Uterus (tissue), 2 donors: Measurements from ENCODE around the gene PRR5L.

Experiments used
- CTCF ChIP-seq, 4 experiments: fragments of 200-600 bp in 2 of 4; fragments of 450-650 bp in 2 of 4; sonication (generic) in 2 of 4; IDR thresholded peaks; one replicate each; pipeline ENCODE4 v1.5.1; 2016 to 2019; ENCODE audit warnings: antibody characterized with exemption in 4 of 4, mild to moderate bottlenecking in 2 of 4, moderate library complexity in 1 of 4
- POLR2A ChIP-seq, 2 donors: fragments of 450-650 bp; IDR thresholded peaks; one replicate each; pipeline ENCODE4 v1.6.1; 2016; ENCODE audit warnings: antibody characterized with exemption in 2 of 2, mild to moderate bottlenecking in 1 of 2, moderate library complexity in 1 of 2

- TF ChIP-seq CTCF (IDR thresholded peaks at IDR 0.05), result no peak
- no peak for TF ChIP-seq POLR2A (IDR thresholded peaks at IDR 0.05)
Observed at GRCh38 chr11:36361901-36362391, 65.9 kb downstream of the PRR5L start.
